GM18858 (cell line): ENCODE data around the gene S1PR5.
"Not testable (repeated sequence)": the region's sequence is repeated elsewhere in the genome, so short reads cannot be mapped to it uniquely, and the experiment has no call there.

Experiments
- ATAC-seq: cut with Tn5 transposase; IDR thresholded peaks from one replicate; pipeline ENCODE4 v1.9.1; 2021; ENCODE audit not compliant: unreplicated experiment

The S1PR5 gene, protein sequence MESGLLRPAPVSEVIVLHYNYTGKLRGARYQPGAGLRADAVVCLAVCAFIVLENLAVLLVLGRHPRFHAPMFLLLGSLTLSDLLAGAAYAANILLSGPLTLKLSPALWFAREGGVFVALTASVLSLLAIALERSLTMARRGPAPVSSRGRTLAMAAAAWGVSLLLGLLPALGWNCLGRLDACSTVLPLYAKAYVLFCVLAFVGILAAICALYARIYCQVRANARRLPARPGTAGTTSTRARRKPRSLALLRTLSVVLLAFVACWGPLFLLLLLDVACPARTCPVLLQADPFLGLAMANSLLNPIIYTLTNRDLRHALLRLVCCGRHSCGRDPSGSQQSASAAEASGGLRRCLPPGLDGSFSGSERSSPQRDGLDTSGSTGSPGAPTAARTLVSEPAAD

GRCh38 chr19:10517361-10517759 lies at the start of gene S1PR5:
Gene S1PR5 (minus strand): TSS chr19:10517447. CDS start chr19:10515011, 2,436 bp downstream.
- no peak for ATAC-seq

GRCh38 chr19:10566658-10567410 lies 49.6 kb upstream of the S1PR5 start:
- no peak for ATAC-seq

GRCh38 chr19:10566408-10566657 lies 49.1 kb upstream of the S1PR5 start:
- ATAC-seq = no peak

- peak; percentile 36 for ATAC-seq
These were observed 48.5 kb upstream of the S1PR5 start, which contains the start of gene KRI1 for GRCh38 chr19:10565567-10566407. Gene KRI1 (minus strand): TSS chr19:10566010. CDS start chr19:10565999, 11 bp downstream.

DNA sequence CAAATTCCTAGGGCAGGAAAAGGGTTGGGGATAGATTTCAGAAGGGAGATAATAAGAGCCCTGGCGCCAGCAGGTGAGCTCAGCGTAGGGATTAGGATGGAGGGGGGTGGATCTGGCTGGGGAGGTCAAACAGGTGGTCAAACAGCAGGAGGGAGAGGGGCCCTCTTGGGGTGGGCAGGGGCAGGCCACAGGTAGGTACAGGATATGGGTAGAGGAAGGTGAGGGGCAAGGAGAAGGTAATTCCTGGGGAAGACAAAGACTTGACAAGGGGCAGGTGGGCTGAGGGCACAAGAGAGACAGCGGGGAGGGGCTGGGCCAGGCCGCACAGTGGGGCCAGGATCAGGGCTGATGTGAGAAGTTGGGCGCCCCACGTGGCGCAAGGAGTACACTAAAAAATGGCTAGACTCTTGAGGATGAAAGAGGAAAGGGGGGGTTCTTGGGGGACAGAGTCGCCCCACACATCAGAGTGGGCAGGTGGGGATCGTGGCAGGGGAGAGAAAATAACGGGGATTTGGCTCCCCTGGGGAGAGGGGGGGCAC lies 47.9 kb upstream of the S1PR5 start:
- no peak for ATAC-seq

DNA sequence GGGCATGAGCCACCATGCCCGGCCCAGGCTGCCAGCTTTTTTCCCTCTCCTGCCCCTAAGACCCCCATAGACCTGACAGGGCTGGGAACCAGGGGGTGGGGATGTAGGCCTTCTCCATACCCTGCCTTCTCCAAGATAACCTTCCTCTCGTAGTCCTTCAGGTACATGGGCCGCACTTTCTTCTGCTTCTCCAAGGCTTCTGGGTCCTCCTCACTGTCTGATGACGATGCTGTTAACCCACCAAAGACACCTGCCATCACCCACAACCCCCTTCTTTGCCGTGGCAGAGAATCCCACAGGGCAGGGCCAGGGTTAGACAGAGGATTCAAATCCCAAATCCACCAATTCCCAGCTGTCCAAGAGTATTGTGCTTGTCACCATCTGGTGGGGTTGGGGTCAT lies 45.4 kb upstream of the S1PR5 start:
- ATAC-seq = no peak

DNA sequence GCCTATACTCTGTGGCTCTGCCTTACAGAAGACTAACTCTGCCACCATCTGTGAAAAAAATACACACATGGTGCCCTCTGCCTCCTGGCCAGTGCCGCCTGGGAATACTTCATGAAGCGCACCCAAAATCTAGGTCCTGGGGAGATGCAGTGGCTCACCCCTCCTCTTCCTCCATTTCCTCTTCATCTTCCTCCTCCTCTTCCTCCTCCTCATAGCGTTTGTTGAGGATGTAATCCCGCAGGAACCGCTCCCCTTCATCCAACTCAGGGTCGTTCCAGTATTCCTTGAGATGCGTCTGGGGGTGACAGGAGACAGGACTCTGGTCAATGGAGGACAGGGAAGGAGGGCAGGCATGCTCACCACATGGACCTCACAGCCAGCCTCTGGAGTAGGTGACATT lies 42.9 kb upstream of the S1PR5 start:
- ATAC-seq = no peak

DNA sequence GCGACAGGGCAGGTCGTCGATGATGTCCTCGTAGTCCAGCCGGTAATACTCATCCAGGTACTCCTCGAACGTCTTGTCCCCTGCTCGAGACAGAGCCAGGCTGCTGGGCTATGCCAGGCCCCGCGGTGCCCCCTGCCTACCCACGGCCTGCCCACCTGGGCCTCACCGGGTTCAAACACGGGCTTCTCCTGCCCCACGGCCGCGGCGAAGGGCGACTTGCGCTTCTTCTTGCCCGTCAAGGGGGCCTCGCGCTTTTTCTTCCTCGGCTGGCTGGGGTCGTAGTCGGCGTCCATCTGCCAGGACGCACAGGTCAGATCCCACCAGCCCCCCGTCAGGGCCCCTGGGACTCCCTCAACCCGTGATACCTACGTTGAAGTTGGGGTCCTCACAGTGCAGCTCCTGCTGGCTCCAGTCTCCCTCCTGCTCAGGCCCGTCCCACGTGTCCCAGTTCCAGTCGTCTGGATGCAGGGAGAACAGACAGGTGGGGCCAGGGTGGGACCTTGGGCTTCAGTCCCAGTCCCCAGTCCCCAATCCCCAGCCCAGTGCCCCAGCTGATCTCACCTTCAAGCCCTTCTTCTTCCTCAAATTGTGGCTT lies 40.5 kb upstream of the S1PR5 start:
- ATAC-seq = no peak

DNA sequence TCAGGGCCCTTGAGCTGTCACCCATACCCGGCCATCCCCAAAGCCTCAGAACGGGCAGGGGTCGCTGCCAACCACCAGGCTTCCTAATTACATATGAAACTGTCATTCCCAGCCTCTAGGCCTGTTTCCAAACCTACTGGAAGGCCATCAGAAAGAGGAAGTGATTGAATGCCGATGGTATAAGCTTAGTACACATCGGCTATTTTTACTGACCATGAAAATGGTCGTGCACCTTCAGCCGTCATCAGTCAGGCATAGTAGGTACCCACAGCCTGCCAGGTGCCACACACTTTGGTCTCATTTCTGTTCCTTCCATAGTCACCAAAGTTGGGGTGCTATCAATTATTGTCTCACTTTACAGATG lies 38.3 kb upstream of the S1PR5 start:
- no peak for ATAC-seq

DNA sequence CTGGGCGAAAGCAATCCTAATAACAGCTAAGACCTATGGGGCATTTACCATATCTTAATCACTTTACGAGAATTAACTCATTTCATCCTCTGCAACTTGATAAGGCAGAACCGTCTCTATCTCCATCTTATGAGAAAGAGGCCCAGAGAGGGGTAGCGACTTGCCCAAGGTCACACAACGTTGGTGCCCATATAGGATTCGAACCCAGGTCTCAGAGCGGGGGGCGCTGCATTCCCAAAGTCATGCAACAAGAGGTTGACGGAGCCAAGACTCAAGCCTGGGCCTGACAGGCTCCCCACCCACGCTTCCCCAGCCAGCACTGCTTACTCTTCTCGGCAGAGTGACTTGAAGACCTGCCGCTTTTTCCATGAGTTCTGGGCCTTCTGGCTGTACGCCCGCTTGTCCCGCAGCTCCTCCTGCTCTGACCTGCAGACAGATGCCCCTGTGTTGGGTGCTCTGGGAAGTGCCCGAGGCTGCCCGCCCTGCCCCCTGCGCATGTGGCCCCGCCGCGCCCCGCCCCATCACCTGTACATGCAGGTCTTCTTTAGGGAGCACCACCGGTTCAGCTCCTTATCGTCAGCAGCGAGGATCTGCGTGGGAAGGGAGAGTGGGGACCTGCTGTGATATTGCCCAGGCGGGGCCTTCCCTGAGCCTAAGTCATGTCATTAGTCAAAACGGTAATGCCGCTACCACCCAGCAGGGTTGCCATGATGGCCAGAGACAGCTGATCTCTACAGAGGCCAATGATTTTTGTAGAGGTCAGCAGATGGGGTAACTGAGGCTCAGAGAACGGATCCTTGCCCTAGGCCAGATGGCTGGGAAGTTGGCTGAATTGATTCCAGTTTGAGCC lies 37.7 kb upstream of the S1PR5 start:
- ATAC-seq = no peak

DNA sequence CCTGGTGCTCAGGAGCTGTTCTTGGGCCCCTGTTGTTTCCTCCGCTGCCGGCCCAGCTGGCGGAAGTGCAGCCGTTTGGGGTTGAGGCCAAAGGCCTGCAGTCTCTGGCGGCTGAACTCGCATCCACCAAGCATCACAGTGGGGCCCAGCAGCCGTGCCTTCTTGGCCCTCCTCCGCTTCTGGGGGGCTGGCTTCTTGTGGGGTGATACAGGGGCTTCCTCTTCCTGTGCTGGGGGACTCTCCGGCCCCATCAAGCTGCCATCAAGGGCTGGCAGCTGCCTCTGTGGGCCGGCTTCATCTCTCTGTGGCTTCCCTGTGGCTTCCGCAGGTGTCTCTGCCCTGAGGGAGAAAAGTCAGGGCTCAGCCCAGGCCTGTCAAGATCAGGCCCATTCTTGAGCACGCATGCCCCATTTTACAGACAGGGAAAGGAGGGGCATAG lies 36.7 kb upstream of the S1PR5 start:
- ATAC-seq = no peak

DNA sequence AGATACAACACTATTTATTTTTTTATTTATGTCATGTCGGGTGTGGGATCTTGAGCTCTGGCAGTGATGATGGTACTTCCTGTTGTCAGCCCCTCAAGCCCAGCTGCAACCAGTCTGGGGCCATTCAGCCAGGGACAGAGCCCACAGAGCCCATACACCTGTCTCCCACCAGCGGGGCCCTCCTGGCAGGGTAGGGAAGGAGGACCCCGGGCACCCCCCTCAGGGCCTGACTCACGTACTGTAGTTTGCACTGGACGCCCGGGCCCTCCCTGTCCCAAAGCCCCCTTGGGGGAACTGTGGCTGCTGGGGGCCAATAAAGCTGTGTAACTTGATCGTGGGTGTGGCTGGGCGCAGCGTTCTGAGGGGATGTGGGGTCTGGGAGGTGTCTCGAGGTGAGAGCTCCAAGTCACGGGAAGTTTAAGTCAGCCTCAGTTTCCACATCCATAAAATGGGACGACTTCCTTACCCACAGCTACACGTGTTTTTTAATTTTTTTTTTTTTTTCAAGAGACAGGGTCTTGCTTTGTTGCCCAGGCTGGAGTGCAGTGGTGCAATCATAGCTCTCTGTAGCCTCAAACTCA lies 35.9 kb upstream of the S1PR5 start:
- ATAC-seq = no peak

- no peak for ATAC-seq
These were observed 35.3 kb upstream of the S1PR5 start for GRCh38 chr19:10552510-10553053.

DNA sequence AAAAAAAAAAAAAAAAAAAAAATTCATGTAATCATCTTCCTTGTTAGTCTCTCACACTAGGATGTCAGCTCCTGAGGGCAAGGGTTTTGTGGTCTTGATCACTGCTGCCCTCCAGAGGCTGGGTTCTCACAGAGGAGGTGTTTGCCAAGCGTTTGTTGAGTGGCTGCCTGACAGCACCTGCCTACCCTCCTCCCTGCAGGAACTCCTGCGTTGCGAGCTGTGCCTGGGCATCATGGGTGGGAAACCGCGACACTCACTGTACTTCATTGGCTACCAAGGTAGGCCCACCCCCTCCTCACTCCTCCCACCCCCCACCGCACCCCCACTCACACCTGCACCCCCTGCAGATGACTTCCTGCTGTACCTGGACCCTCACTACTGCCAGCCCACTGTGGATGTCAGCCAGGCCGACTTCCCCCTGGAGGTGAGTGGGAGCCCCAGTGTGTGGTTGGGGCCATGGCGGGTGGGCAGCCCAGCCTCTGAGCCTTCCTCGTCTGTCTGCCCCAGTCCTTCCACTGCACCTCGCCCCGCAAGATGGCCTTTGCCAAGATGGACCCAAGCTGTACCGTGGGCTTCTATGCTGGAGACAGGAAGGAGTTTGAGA lies 34.6 kb upstream of the S1PR5 start:
- no peak for ATAC-seq

DNA sequence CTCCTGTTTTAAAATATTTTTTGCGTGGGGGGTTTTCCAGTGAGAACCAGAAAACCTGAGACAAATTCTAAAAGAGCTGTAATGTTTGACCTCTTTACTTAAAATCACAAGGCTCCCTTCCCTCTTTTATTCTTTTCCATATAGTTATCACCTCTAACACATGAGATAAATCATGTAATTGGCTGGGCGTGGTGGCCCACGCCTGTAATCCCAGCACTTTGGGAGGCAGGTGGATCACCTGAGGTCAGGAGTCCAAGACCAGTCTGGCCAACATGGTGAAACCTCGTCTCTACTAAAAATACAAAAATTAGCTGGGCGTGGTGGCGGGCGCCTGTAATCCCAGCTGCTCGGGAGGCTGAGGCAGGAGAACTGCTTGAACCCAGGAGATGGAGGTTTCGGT lies 33.8 kb upstream of the S1PR5 start:
- not testable (repeated sequence) for ATAC-seq

GRCh38 chr19:10550336-10550735 lies 33.1 kb upstream of the S1PR5 start:
- no peak for ATAC-seq

DNA sequence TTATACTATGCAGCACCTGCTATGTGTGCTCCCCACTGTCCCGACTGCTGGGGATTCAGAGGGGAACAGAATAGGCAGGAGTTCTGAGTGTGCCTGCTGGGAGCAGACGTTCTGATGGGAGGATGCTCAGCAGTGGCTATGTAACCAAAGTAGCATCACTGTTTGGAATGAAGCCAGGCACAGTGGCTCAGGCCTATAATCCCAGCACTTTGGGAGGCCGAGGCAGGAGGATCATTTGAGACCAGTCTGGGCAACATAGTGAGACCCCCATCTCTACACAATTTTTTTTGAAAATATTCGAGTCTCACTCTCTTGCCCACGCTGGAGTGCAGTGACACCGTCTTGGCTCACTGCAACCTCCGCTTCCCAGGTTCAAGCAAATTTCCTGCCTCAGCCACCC lies 32.5 kb upstream of the S1PR5 start:
- no peak for ATAC-seq

DNA sequence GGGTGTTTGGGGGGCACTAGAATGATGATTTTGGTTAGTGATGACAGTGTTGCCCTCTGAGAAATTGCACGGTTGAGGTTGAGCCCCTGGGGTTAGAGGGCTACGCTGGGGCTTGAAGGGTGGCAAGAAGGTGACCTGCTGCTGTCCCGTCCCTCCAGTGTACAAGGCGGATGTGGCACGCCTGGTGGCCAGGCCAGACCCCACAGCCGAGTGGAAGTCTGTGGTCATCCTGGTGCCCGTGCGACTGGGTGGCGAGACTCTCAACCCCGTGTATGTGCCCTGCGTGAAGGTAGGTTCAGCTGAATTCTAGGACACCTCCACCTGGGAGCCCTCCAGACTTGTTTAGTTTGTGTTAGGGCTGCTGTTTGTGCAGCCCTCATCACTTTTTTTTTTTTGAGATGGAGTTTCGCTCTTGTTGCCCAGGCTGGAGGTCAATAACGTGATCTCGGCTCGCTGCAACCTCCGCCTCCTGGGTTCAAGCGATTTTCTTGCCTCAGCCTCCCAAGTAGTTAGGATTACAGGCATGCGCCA lies 31.6 kb upstream of the S1PR5 start:
- ATAC-seq = no peak

DNA sequence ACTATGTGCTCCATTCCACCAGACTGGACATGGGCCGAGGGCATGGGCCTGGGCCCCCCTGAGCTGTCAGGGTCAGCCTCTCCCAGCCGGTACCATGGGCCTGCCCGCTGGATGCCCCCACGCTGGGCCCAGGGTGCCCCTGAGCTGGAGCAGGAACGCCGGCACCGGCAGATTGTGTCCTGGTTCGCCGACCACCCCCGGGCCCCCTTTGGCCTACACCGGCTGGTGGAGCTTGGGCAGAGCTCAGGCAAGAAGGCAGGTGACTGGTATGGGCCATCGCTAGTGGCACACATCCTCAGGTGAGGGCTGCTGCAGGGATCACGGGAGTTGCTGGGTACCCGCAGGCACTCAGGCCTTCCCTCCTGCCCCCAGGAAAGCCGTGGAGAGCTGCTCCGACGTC lies 29.6 kb upstream of the S1PR5 start:
- no peak for ATAC-seq
